Thymus (tissue), 11 donors: ENCODE data around the gene PROB1. TPM values are rescaled to one million over a fixed set of nuclear protein-coding genes. Genes with fewer than 3 reads are reported as not detected.

ENCODE experiments used
- DNase-seq, 9 donors: peaks; one replicate each; pipeline ENCODE4 v3.0.0-alpha.2; 2013; ENCODE audit warnings: low spot score in 9 of 9, low read depth in 6 of 9, missing footprints in 1 of 9
- H3K27ac ChIP-seq, 2 donors: one replicate each; pipeline ENCODE4 v1.5.1; 2013; ENCODE audit warnings: control low read depth in 1 of 2, low read depth in 1 of 2, low read length in 1 of 2, mild to moderate bottlenecking in 1 of 2, moderate library complexity in 1 of 2
- H3K27me3 ChIP-seq, 2 donors: one replicate each; pipeline ENCODE4 v1.5.1; 2013; ENCODE audit warnings: low read length in 1 of 2; ENCODE audit not compliant: control insufficient read depth in 2 of 2, insufficient read depth in 1 of 2
- H3K36me3 ChIP-seq, 2 donors: one replicate each; pipeline ENCODE4 v1.5.1; 2013; ENCODE audit warnings: low read length in 1 of 2, mild to moderate bottlenecking in 1 of 2, moderate library complexity in 1 of 2; ENCODE audit not compliant: control insufficient read depth in 2 of 2, insufficient read depth in 2 of 2
- H3K4me1 ChIP-seq, 2 donors: one replicate each; pipeline ENCODE4 v1.5.1; 2013; ENCODE audit warnings: low read length in 2 of 2; ENCODE audit not compliant: control insufficient read depth in 2 of 2, insufficient read depth in 2 of 2
- H3K4me3 ChIP-seq, 2 donors: one replicate each; pipeline ENCODE4 v1.5.1; 2013; ENCODE audit warnings: low read length in 2 of 2, control low read depth in 1 of 2, mild to moderate bottlenecking in 1 of 2
- H3K9me3 ChIP-seq, 2 donors: one replicate each; pipeline ENCODE4 v1.5.1; 2013; ENCODE audit warnings: low read length in 1 of 2, mild to moderate bottlenecking in 1 of 2; ENCODE audit not compliant: control insufficient read depth in 2 of 2, insufficient read depth in 1 of 2
- WGBS: extraction: QIAGEN DNeasy Blood & Tissue Kit; methylation state at CpG from one replicate; pipeline ENCODE4 v1.1.7; 2013; 5-methylcytosine and 5-hydroxymethylcytosine counted together
- polyA plus RNA-seq: library from polyadenylated mRNA; stranded (reverse); fragments of 200-250 nt; gene quantifications from one replicate; pipeline ENCODE4 v1.2.3, GENCODE V29; 2013
- total RNA-seq: library from RNA; stranded (reverse); fragments of 120-200 nt; gene quantifications from one replicate; pipeline ENCODE4 v1.2.4, GENCODE V29; 2013
- donor health status: healthy.

PROB1 gene
- total and polyA plus RNA-seq, 2 donors = 0.76 to 1.0 TPM

DNA sequence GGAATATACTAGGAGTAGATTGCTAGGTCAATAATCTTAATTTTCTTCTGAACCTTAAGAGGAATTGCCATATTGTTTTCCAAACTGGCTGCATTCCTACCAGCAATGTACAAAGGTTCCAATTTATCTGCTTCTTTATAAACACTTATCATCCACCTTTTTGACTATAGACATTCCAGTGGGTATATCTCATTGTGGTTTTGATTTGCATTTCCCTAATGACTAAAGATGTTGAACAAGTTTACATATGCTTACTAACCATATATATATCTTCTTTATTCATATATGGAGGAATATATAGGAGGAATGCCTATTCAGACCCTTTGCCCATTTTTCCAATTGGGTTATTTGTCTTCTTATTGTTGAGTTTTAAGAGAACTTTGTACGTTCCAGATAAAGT, 36.8 kb upstream of the PROB1 start:
- no peak overlapping the region for H3K4me3 ChIP-seq
- H3K27me3 ChIP-seq = no peaks in the 10 kb centered on the region
- no peaks in the 10 kb centered on the region for H3K4me1 ChIP-seq
- no peak overlapping the region for H3K27ac ChIP-seq
- no peak for DNase-seq
- H3K9me3 ChIP-seq = no peaks in the 10 kb centered on the region
- H3K36me3 ChIP-seq = peaks cover 0 to 2% of the 10 kb centered on the region in 2 donors
- 98% methylated on average over 1 of the region's 1 CpG for WGBS

DNA sequence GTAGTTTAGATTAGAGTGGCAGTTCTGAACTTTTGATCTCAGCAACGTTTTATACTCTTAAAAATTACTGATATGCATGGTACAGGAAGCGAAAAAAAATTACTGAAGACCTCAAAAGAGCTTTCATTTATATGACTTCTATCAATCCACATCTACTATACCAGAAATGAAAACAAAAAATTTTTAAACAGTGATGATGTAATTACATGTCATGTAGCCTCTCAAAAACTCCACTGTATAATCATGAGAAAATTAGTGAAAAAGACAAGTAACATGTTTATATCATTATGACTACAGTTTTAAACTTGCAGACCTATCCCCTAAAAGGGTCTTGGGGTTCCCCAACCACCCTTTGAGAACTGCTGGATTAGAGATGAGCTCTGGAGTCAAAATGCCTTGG, 35.1 kb upstream of the PROB1 start:
- Histone ChIP-seq H3K27ac (no peak overlapping the region), H3K9me3 (no peaks in the 10 kb centered on the region), H3K36me3 (peaks cover 0 to 10% of the 10 kb centered on the region in 2 donors), H3K4me1 (no peaks in the 10 kb centered on the region), H3K4me3 (no peak overlapping the region), H3K27me3 (no peaks in the 10 kb centered on the region)
- DNase-seq = no peak
- WGBS = 43% methylated on average over 2 of the region's 2 CpGs

DNA sequence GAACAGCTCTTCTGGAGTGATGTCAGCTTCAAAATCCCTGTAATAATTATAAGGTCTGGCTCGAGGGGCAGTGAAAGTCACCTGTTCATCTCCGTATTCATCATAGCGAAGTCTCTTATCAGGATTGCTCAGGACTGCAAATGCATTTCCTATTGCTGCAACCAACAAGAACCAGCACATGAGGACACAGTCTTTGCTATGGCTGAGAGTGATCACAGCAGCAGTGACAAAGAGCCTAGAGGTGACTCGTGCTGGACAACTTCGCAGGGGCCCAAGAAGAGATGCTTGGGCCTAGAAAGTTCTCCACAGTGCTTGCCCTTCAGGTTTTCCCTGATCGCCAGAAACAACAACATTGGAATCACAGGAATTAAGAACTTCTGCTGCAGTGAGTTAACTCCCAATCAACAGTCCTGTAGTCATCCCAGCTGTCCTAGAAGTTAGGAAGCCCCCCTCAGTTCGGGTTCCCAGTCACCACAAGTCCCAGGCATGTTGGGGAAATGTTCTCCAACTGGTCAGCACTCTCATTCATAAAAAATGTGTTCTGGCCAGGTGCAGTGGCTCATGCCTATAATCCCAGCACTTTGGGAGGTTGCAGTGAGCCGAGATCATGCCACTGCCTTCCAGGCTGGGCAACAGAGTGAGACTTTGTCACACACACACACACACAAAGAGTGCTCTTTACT, 31.4 kb upstream of the PROB1 start:
- H3K36me3 ChIP-seq = peaks cover 0 to 21% of the 10 kb centered on the region in 2 donors
- H3K4me1 ChIP-seq = no peaks in the 10 kb centered on the region
- no peaks in the 10 kb centered on the region for H3K27me3 ChIP-seq
- DNase-seq = no peak
- 94% methylated on average over 8 of the region's 8 CpGs for WGBS
- no peak overlapping the region for H3K27ac ChIP-seq
- H3K4me3 ChIP-seq = no peak overlapping the region
- H3K9me3 ChIP-seq = no peaks in the 10 kb centered on the region

DNA sequence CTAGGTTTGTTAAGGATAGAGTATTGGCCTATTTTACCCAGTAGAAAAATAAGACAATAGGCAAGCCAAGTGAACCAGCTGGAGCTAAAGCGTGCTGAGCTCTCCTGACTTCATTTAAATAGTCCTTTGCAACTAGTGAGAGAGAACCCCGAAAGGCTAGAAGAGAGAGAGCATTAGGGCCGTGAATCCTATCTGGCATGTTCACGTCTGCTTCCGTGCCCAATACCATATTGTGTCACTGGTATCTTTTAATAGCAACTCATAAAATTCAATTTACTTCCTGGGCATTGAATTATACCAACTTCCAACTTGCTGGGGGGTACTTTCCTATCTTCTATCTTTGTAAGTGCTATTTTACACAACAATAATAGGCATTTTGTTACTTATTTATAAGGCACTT, 30.6 kb upstream of the PROB1 start:
- no peak for DNase-seq
- WGBS = 98% methylated on average over 5 of the region's 5 CpGs
- peaks cover 0 to 21% of the 10 kb centered on the region in 2 donors for H3K36me3 ChIP-seq

DNA sequence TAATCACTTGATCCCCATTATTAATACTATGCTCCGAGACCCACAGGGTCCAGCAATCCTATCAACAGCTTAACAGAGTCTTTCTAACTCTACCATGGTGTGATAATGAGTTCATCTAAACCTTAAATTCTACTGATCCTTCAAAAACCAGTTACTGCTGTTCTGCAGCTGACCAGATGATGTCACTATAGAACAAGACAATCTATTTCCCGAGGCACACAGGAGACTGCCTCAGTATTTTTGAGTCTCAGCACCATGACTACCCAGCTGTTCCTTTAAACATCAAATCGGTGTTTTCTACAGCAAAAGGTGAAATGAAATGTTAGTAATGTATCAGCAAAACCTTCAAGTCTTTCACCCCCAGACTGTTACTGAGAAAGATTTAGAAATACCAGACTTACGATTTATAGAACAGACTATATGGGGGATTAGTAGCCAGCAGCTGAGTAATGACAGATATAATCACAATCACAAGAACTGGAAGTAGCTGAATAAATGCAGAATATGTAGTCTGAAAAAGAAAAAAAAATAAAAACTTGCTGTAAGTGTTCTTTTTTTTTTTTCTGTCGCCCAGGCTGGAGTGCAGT, 27.5 kb upstream of the PROB1 start:
- WGBS = 48% methylated on average over 5 of the region's 5 CpGs
- peaks cover 8 to 31% of the 10 kb centered on the region in 2 donors for H3K36me3 ChIP-seq
- no peaks in the 10 kb centered on the region for H3K9me3 ChIP-seq
- peaks cover 0 to 4% of the 10 kb centered on the region in 2 donors for H3K4me1 ChIP-seq
- no peak overlapping the region for H3K27ac ChIP-seq
- DNase-seq = peak; percentile 51 to 89 (median 76)
- H3K27me3 ChIP-seq = no peaks in the 10 kb centered on the region
- no peak overlapping the region for H3K4me3 ChIP-seq

More for the DNA sequence above, 30.6 kb upstream of the PROB1 start:
- no peaks in the 10 kb centered on the region for H3K27me3 ChIP-seq
- H3K9me3 ChIP-seq = no peaks in the 10 kb centered on the region
- H3K4me1 ChIP-seq = no peaks in the 10 kb centered on the region
- no peak overlapping the region for H3K4me3 ChIP-seq
- H3K27ac ChIP-seq = no peak overlapping the region

DNA sequence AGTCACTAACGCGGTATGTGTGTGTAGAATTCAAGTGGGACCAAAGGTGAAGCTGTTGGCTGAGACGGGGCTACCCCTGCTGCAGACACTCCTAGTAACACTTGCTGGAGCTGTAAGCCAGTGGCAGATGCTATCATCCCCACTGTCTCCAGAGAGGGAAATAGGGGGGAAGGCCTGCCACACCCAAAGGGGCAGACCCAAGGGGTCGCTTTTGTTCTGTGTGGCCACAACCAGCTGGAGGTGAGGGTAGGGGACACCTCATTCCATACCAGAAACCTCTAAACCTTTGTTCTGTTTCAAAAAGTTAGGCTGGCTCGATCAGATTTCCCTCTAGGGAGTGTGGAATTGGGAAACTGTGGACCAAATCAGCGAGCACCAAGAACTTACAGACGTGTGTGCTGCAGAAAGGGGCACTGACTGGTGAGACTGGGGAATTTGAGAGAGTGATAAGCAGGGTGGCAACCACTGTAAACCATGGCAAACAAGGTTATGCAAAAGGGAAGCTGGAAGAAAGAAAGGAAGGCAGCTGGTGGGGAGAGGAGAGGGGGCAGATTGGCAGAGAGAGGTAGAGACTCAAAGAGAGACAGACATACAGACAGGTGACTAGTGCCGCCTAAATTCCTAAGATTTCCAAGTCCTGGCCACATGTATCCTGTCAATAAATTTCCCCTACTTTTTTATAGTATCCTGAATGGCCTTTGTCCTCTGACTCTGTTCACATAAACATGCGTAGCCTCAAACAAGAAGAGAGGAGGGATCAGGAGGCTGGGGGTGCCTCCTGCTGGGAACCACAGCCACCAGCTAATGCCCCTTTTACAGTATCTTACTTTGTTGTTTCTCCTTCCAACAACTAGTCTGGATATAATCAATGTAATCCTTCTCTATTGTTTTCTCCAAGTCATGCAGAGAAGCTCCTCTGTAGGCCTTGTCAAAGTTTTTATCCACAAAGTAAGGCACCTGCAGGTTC, 24.6 kb upstream of the PROB1 start:
- H3K36me3 ChIP-seq = peaks cover 8 to 23% of the 10 kb centered on the region in 2 donors
- DNase-seq = no peak
- no peaks in the 10 kb centered on the region for H3K27me3 ChIP-seq
- H3K4me3 ChIP-seq = no peak overlapping the region
- no peaks in the 10 kb centered on the region for H3K9me3 ChIP-seq
- WGBS = 95% methylated on average over 9 of the region's 9 CpGs
- H3K4me1 ChIP-seq = peaks cover 2 to 15% of the 10 kb centered on the region in 2 donors
- H3K27ac ChIP-seq = no peak overlapping the region

DNA sequence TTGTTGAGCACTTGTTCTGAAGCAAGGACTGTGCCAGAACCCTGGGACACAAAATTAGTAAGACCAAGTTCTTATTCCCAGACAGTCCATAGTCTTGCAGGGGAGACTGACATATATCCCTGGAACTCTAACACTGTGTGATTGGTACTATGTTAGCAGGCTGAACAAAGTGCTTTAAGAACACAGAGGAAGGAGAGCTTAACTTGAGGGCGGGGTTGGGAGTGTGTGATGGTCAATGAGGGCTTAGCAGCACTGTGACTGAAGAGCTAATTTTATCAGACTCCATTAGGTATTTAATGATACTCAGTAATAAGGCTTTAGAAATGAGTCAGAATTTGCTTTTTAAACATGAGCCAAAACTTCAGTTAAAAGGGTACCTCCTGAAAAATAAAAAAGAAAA, 23.9 kb upstream of the PROB1 start:
- 96% methylated on average over 1 of the region's 1 CpG for WGBS
- Histone ChIP-seq H3K9me3 (no peaks in the 10 kb centered on the region), H3K27me3 (no peaks in the 10 kb centered on the region), H3K36me3 (peaks cover 8 to 17% of the 10 kb centered on the region in 2 donors), H3K4me3 (no peak overlapping the region), H3K27ac (no peak overlapping the region), H3K4me1 (peaks cover 2 to 17% of the 10 kb centered on the region in 2 donors)
- no peak for DNase-seq

DNA sequence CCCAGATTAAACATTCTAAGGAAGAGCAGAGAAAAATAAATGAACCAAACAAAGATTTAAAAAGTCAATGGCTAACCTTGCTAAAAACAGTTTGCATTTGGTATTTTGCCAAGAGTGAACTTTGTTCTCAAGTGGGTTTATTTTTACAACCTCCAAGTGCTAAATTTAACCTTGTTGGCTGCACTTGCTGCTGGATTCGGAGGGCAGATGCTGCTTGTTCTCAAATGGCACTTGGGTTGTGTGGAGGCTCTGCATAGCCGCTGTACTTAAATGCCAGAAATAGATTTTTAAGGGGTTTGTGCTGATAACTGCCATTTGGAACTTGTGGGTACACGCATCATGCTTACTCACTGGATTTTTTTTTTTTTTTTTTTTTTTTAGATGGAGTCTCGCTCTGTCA, 22.3 kb upstream of the PROB1 start:
- H3K4me3 ChIP-seq = no peak overlapping the region
- H3K27ac ChIP-seq = no peak overlapping the region
- 34% methylated on average over 4 of the region's 4 CpGs for WGBS
- H3K4me1 ChIP-seq = peaks cover 2 to 17% of the 10 kb centered on the region in 2 donors
- peaks cover 8 to 12% of the 10 kb centered on the region in 2 donors for H3K36me3 ChIP-seq
- no peaks in the 10 kb centered on the region for H3K9me3 ChIP-seq
- DNase-seq = no peak
- H3K27me3 ChIP-seq = no peaks in the 10 kb centered on the region

DNA sequence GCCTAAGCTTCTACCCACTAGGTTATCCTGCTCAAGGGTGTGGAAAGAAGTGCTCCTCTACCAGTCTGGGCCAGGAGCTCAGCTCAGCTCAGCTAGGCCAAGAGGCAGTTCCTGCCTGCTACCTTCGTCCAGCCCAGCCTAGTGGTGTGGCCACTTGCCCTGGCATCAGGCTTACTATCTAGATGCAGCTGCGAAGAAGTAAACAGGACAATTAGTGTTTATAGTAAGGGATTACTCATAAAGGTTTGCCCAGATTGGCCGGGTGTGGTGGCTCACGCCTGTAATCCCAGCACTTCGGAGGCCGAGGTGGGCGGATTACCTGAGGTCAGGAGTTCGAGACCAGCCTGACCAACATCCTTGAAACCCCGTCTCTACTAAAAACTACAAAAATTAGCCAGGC, 21.7 kb upstream of the PROB1 start:
- no peak for DNase-seq
- H3K27ac ChIP-seq = no peak overlapping the region
- 98% methylated on average over 9 of the region's 9 CpGs for WGBS
- no peak overlapping the region for H3K4me3 ChIP-seq
- H3K36me3 ChIP-seq = peaks cover 8 to 12% of the 10 kb centered on the region in 2 donors
- H3K27me3 ChIP-seq = no peaks in the 10 kb centered on the region
- no peaks in the 10 kb centered on the region for H3K9me3 ChIP-seq
- H3K4me1 ChIP-seq = peaks cover 2 to 17% of the 10 kb centered on the region in 2 donors
